SJCRH30 (cell line): Measurements from ENCODE around the gene CCDC92. TPM values are rescaled to one million over a fixed set of nuclear protein-coding genes. Genes with fewer than 3 reads are reported as not detected.
A peak's percentile ranks its signal among the peaks of the same experiment; 100 is the strongest.

Experiments
- DNase-seq, 2 experiments: peaks; one replicate each; pipeline ENCODE4 v3.0.0-alpha.2; 2015 to 2020
- H3K27ac ChIP-seq: fragments of 250-450 bp; sonication (Bioruptor Pico); 2 replicates; pipeline ENCODE4 v1.5.1; 2020; ENCODE audit warnings: mild to moderate bottlenecking, moderate library complexity
- H3K27me3 ChIP-seq: fragments of 250-450 bp; sonication (Bioruptor Pico); 2 replicates; pipeline ENCODE4 v1.5.1; 2020; ENCODE audit warnings: mild to moderate bottlenecking, moderate library complexity
- H3K36me3 ChIP-seq: fragments of 250-450 bp; sonication (Bioruptor Pico); 2 replicates; pipeline ENCODE4 v1.5.1; 2020; ENCODE audit warnings: mild to moderate bottlenecking, moderate library complexity
- H3K4me1 ChIP-seq: fragments of 250-450 bp; sonication (Bioruptor Pico); 2 replicates; pipeline ENCODE4 v1.5.1; 2020; ENCODE audit warnings: mild to moderate bottlenecking, moderate library complexity
- H3K4me3 ChIP-seq: fragments of 250-450 bp; sonication (Bioruptor Pico); 2 replicates; pipeline ENCODE4 v1.5.1; 2020; ENCODE audit warnings: mild to moderate bottlenecking, moderate library complexity
- H3K9me3 ChIP-seq: fragments of 250-450 bp; sonication (Bioruptor Pico); replicated peaks from 2 replicates; pipeline ENCODE4 v1.5.1; 2020; ENCODE audit warnings: mild to moderate bottlenecking, moderate library complexity
- total RNA-seq: library from RNA; depleted of rRNA; stranded (reverse); fragments of >200 nt; shearing (Covaris generic); gene quantifications from 2 replicates; pipeline ENCODE4 v1.2.3, GENCODE V29; 2014

The CCDC92 gene
- total RNA-seq, 1 experiment from 2014 or later: 7.7 TPM

GRCh38 chr12:123973552-123974341 lies 1.1 kb upstream of the CCDC92 start:
- H3K27me3 ChIP-seq: no peaks in the 10 kb centered on the region
- DNase-seq: peak; percentile 26 to 54
- peak overlapping the region; percentile 31; the same call in 1 of the 2 replicates for H3K27ac ChIP-seq
- H3K4me1 ChIP-seq: peaks cover 13% of the 10 kb centered on the region
- no peaks in the 10 kb centered on the region for H3K9me3 ChIP-seq
- peaks cover 13% of the 10 kb centered on the region for H3K36me3 ChIP-seq
- H3K4me3 ChIP-seq: peak overlapping the region; percentile 82

GRCh38 chr12:123971770-123972456 lies 718 bp downstream of the CCDC92 start:
- no peak overlapping the region; the same call in 1 of the 2 replicates for H3K27ac ChIP-seq
- H3K9me3 ChIP-seq: no peaks in the 10 kb centered on the region
- peaks cover 10% of the 10 kb centered on the region; the same call in 1 of the 2 replicates for H3K36me3 ChIP-seq
- DNase-seq: peak; percentile 14 to 49
- H3K4me3 ChIP-seq: peak overlapping the region; percentile 82
- peaks cover 13% of the 10 kb centered on the region for H3K4me1 ChIP-seq
- H3K27me3 ChIP-seq: no peaks in the 10 kb centered on the region

- Histone ChIP-seq H3K36me3 (peaks cover 10% of the 10 kb centered on the region; the same call in 1 of the 2 replicates), H3K4me3 (peak overlapping the region; percentile 82), H3K27ac (no peak overlapping the region; the same call in 1 of the 2 replicates), H3K27me3 (no peaks in the 10 kb centered on the region), H3K4me1 (peaks cover 13% of the 10 kb centered on the region), H3K9me3 (no peaks in the 10 kb centered on the region)
- no peak for DNase-seq
These were observed 1.2 kb downstream of the CCDC92 start for GRCh38 chr12:123971449-123971769.

GRCh38 chr12:123967121-123967586 lies 5.5 kb downstream of the CCDC92 start:
- H3K27me3 ChIP-seq: no peaks in the 10 kb centered on the region
- no peak overlapping the region for H3K4me3 ChIP-seq
- no peak for DNase-seq
- H3K9me3 ChIP-seq: no peaks in the 10 kb centered on the region
- H3K27ac ChIP-seq: no peak overlapping the region
- 0 out of 2 replicates have a peak, but pooled peaks cover 2% of the 10 kb centered on the region for H3K36me3 ChIP-seq
- H3K4me1 ChIP-seq: peaks cover 8% of the 10 kb centered on the region

GRCh38 chr12:123966596-123966995 lies 6.0 kb downstream of the CCDC92 start:
- no peak for DNase-seq
- Histone ChIP-seq H3K36me3 (0 out of 2 replicates have a peak, but pooled peaks cover 2% of the 10 kb centered on the region), H3K4me3 (no peak overlapping the region), H3K27ac (no peak overlapping the region), H3K27me3 (no peaks in the 10 kb centered on the region), H3K9me3 (no peaks in the 10 kb centered on the region), H3K4me1 (peaks cover 7% of the 10 kb centered on the region)

GRCh38 chr12:123965382-123965781 lies 7.2 kb downstream of the CCDC92 start:
- Histone ChIP-seq H3K4me1 (no peaks in the 10 kb centered on the region), H3K36me3 (0 out of 2 replicates have a peak, but pooled peaks cover 2% of the 10 kb centered on the region), H3K27me3 (no peaks in the 10 kb centered on the region), H3K4me3 (no peak overlapping the region), H3K9me3 (no peaks in the 10 kb centered on the region), H3K27ac (no peak overlapping the region)
- DNase-seq: no peak

GRCh38 chr12:123963821-123964220 lies 8.8 kb downstream of the CCDC92 start:
- H3K9me3 ChIP-seq: no peaks in the 10 kb centered on the region
- 0 out of 2 replicates have a peak, but pooled peaks cover 2% of the 10 kb centered on the region for H3K36me3 ChIP-seq
- no peaks in the 10 kb centered on the region for H3K27me3 ChIP-seq
- no peaks in the 10 kb centered on the region for H3K4me1 ChIP-seq
- no peak overlapping the region for H3K4me3 ChIP-seq
- H3K27ac ChIP-seq: no peak overlapping the region
- no peak for DNase-seq

- DNase-seq: no peak
- Histone ChIP-seq H3K4me1 (no peaks in the 10 kb centered on the region), H3K27ac (no peak overlapping the region), H3K27me3 (no peaks in the 10 kb centered on the region), H3K9me3 (no peaks in the 10 kb centered on the region), H3K36me3 (0 out of 2 replicates have a peak, but pooled peaks cover under 1% of the 10 kb centered on the region), H3K4me3 (no peak overlapping the region)
These were observed 10.1 kb downstream of the CCDC92 start for GRCh38 chr12:123962513-123962912.

GRCh38 chr12:123961585-123962345 lies 10.9 kb downstream of the CCDC92 start:
- no peaks in the 10 kb centered on the region for H3K9me3 ChIP-seq
- no peak for DNase-seq
- no peak overlapping the region for H3K27ac ChIP-seq
- no peak overlapping the region for H3K4me3 ChIP-seq
- no peaks in the 10 kb centered on the region for H3K27me3 ChIP-seq
- H3K36me3 ChIP-seq: no peaks in the 10 kb centered on the region
- no peaks in the 10 kb centered on the region for H3K4me1 ChIP-seq

- H3K4me1 ChIP-seq: no peaks in the 10 kb centered on the region
These were observed 11.8 kb downstream of the CCDC92 start for GRCh38 chr12:123960856-123961255.

GRCh38 chr12:123960029-123960735 lies 12.4 kb downstream of the CCDC92 start:
- Histone ChIP-seq H3K27ac (no peak overlapping the region), H3K27me3 (no peaks in the 10 kb centered on the region), H3K4me3 (no peak overlapping the region), H3K36me3 (no peaks in the 10 kb centered on the region), H3K4me1 (no peaks in the 10 kb centered on the region), H3K9me3 (no peaks in the 10 kb centered on the region)
- no peak for DNase-seq

More at GRCh38 chr12:123960856-123961255, 11.8 kb downstream of the CCDC92 start:
- no peaks in the 10 kb centered on the region for H3K27me3 ChIP-seq
- no peak overlapping the region for H3K27ac ChIP-seq
- no peak for DNase-seq
- no peak overlapping the region for H3K4me3 ChIP-seq
- no peaks in the 10 kb centered on the region for H3K9me3 ChIP-seq
- no peaks in the 10 kb centered on the region for H3K36me3 ChIP-seq

- Histone ChIP-seq H3K36me3 (no peaks in the 10 kb centered on the region), H3K4me1 (no peaks in the 10 kb centered on the region), H3K27me3 (no peaks in the 10 kb centered on the region), H3K9me3 (no peaks in the 10 kb centered on the region), H3K27ac (no peak overlapping the region), H3K4me3 (no peak overlapping the region)
- DNase-seq: no peak
These were observed 13.8 kb downstream of the CCDC92 start for GRCh38 chr12:123958876-123959275.

- H3K27ac ChIP-seq: no peak overlapping the region
- H3K4me1 ChIP-seq: no peaks in the 10 kb centered on the region
- H3K4me3 ChIP-seq: no peak overlapping the region
- DNase-seq: no peak
- no peaks in the 10 kb centered on the region for H3K9me3 ChIP-seq
- H3K36me3 ChIP-seq: no peaks in the 10 kb centered on the region
- no peaks in the 10 kb centered on the region for H3K27me3 ChIP-seq
These were observed 14.2 kb downstream of the CCDC92 start for GRCh38 chr12:123958462-123958861.

- H3K4me1 ChIP-seq: no peaks in the 10 kb centered on the region
- H3K4me3 ChIP-seq: no peak overlapping the region
- H3K36me3 ChIP-seq: no peaks in the 10 kb centered on the region
- no peaks in the 10 kb centered on the region for H3K27me3 ChIP-seq
- H3K9me3 ChIP-seq: no peaks in the 10 kb centered on the region
- no peak overlapping the region for H3K27ac ChIP-seq
- no peak for DNase-seq
These were observed 15.4 kb downstream of the CCDC92 start for GRCh38 chr12:123957196-123957595.
